Type B pancreatic cell (in vitro differentiated cells): ENCODE data around the gene WASHC3. TPM values are rescaled to one million over a fixed set of nuclear protein-coding genes. Genes with fewer than 3 reads are reported as not detected.

Experiments
- DNase-seq: peaks from one replicate; pipeline ENCODE4 v3.0.0; 2021; ENCODE audit warnings: mixed read lengths; ENCODE audit not compliant: unreplicated experiment; ENCODE audit errors: extremely low spot score
- H3K27ac Mint-ChIP-seq: 2 replicates; pipeline ENCODE4 v1.8.0; 2021; ENCODE audit warnings: mild to moderate bottlenecking, mixed read lengths
- H3K27me3 Mint-ChIP-seq: 2 replicates; pipeline ENCODE4 v1.8.0; 2021; ENCODE audit warnings: mixed read lengths
- H3K36me3 Mint-ChIP-seq: 2 replicates; pipeline ENCODE4 v1.8.0; 2021; ENCODE audit warnings: mixed read lengths
- H3K4me1 Mint-ChIP-seq: one replicate; pipeline ENCODE4 v1.8.0; 2021; ENCODE audit warnings: mixed read lengths; ENCODE audit not compliant: unreplicated experiment
- H3K4me3 Mint-ChIP-seq: 2 replicates; pipeline ENCODE4 v1.8.0; 2021; ENCODE audit warnings: mild to moderate bottlenecking, mixed read lengths
- H3K9me3 Mint-ChIP-seq: 2 replicates; pipeline ENCODE4 v1.8.0; 2021; ENCODE audit warnings: mixed read lengths
- CTCF ChIP-seq: fragments of 200-600 bp; sonication (generic); conservative IDR thresholded peaks from 2 replicates; pipeline ENCODE4 v1.5.0; 2021; ENCODE audit warnings: antibody characterized with exemption, mild to moderate bottlenecking
- total RNA-seq: library from RNA; stranded (reverse); gene quantifications from 2 replicates; pipeline ENCODE4 v1.2.1, GENCODE V29; 2021; ENCODE audit warnings: low replicate concordance

Gene WASHC3
- total RNA-seq, 1 donor from 2014 or later: 19.2 TPM

DNA sequence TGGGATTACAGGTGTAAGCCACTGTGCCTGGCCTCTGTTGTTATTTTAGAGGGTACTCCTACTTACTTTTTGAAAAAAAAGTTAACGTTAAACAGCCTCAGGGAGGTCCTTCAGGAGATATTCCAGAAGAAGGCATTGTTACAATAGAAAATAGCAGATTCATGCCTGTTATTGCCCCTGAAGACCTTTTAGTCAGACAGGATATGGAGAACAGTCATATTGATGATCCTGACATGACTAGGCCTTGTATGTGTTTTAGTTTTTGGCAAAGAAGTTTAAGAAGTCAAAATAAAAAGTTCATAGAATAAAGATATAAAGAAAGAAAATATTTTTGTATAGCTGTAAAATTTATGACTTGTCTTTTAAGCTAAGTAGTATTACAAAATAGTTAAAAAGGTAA, 45.3 kb downstream of the WASHC3 start:
- Mint-ChIP-seq H3K27ac (no peak overlapping the region), H3K4me3 (no peak overlapping the region), H3K36me3 (peaks cover 4% of the 10 kb centered on the region), H3K27me3 (no peaks in the 10 kb centered on the region), H3K9me3 (peaks cover 3% of the 10 kb centered on the region), H3K4me1 (no peaks in the 10 kb centered on the region)
- no peak for TF ChIP-seq CTCF
- DNase-seq: no peak

DNA sequence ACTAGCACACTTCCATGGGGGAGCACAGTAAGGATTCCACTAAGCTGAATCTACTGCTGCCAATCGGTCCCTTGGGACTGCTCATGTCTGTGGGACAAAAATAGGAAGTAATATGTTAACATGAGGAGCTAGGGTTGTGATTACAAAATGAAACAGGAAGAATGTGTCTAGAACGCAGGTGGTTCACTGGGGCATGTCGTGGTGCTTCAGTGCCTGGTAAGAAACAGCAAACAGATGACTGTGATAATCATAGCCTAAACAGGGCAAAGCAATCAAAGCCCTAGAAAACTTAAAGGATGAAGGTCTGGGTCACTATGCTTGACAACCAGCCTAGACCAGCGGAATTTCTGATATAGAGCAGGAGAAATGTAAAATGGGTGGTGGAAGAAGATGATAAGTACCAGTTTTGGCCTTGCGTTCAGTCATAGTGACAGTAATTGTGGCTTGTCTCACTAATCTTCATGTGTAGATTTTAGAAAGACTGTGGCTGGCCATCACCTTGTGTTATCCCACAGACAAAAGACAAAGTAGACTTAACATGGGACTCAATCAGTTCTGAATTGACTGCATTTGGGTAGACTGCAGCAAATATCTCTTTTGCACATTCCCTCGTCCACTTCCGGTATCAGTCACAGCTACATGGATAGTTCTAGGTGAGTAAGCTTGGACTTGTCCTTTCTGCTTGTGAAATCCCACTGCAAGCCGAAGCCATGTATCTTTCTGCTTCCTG, 51.4 kb downstream of the WASHC3 start:
- Mint-ChIP-seq H3K27ac (no peak overlapping the region), H3K4me1 (no peaks in the 10 kb centered on the region), H3K9me3 (no peaks in the 10 kb centered on the region), H3K4me3 (no peak overlapping the region), H3K27me3 (no peaks in the 10 kb centered on the region), H3K36me3 (no peaks in the 10 kb centered on the region)
- TF ChIP-seq CTCF: no peak
- no peak for DNase-seq

DNA sequence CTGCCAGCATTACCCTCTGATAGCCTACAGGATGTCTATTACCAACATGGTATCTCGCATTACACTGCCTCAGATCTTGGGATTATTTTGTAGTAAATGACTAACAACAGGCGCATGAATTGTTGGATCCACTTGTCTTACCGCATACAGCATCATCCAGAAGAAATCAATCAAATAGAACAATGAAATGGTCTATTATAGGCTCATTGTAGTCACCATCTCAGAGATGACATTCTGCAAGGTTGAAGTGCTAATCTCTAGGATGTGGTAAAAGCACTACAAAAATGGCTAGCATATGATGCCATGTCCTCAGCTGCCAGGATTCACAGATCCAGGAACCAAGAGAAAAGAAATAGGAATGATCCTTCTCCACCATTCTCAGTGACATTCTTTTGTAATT, 52.0 kb downstream of the WASHC3 start:
- no peaks in the 10 kb centered on the region for H3K36me3 Mint-ChIP-seq
- TF ChIP-seq CTCF: no peak
- no peaks in the 10 kb centered on the region for H3K27me3 Mint-ChIP-seq
- no peak for DNase-seq
- H3K4me1 Mint-ChIP-seq: no peaks in the 10 kb centered on the region
- no peaks in the 10 kb centered on the region for H3K9me3 Mint-ChIP-seq
- no peak overlapping the region for H3K4me3 Mint-ChIP-seq
- no peak overlapping the region for H3K27ac Mint-ChIP-seq

DNA sequence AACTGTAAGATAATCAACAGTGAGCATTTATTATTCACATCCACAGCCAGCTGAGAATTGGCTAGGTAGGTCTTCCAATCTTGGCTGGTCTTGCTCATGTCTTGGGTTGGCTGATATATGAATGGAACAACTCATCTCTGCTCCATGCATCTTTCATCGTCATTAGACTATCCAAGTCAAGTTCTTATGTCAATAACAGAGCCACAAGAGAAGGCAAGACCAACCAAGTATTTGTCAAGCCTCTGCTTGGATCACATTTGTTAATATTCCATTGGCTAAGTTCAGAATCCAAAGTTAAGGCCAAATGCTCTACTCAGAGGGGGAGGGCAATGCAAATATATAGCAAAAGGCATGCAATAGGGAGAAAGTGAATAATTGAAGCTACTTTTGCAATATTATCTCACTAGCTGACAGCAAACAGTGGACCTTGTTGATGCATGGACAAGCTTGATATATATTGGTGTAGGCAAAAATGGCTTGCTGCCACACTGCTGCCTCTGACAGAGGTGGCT, 53.1 kb downstream of the WASHC3 start:
- no peak overlapping the region for H3K4me3 Mint-ChIP-seq
- H3K27me3 Mint-ChIP-seq: no peaks in the 10 kb centered on the region
- H3K36me3 Mint-ChIP-seq: no peaks in the 10 kb centered on the region
- no peak overlapping the region for H3K27ac Mint-ChIP-seq
- no peak for TF ChIP-seq CTCF
- no peaks in the 10 kb centered on the region for H3K9me3 Mint-ChIP-seq
- no peak for DNase-seq
- H3K4me1 Mint-ChIP-seq: no peaks in the 10 kb centered on the region

DNA sequence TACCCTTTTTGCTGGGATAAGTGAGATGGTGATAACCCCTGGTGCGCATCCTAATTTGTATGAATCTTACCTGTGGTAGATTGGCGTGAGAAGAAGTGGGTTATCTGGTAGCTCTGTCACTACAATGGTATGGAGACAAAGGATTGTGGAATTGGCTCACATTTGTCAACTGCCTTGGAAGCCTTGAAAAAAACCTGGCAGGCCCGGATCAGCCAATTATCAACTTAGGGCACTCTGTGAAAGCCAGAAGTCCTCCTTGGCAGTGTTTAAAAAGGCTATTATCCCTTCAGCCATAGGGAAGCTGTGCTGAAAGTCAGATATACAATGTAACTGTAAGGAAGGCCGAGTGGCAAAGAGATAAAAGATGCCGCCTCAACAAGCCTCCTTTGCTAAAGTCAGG, 56.5 kb downstream of the WASHC3 start:
- Mint-ChIP-seq H3K4me3 (no peak overlapping the region), H3K4me1 (no peaks in the 10 kb centered on the region), H3K36me3 (no peaks in the 10 kb centered on the region), H3K27me3 (no peaks in the 10 kb centered on the region), H3K27ac (no peak overlapping the region), H3K9me3 (no peaks in the 10 kb centered on the region)
- no peak for DNase-seq
- TF ChIP-seq CTCF: no peak

- no peaks in the 10 kb centered on the region for H3K27me3 Mint-ChIP-seq
- no peak overlapping the region for H3K27ac Mint-ChIP-seq
- H3K4me3 Mint-ChIP-seq: no peak overlapping the region
- H3K36me3 Mint-ChIP-seq: no peaks in the 10 kb centered on the region
- DNase-seq: no peak
- TF ChIP-seq CTCF: no peak
- H3K4me1 Mint-ChIP-seq: no peaks in the 10 kb centered on the region
- H3K9me3 Mint-ChIP-seq: no peaks in the 10 kb centered on the region
Measured at GRCh38 chr12:101997102-101997501, 64.7 kb downstream of the WASHC3 start.
